Lung (tissue), 12 donors: ENCODE measurements around the gene AP5Z1. TPM values are rescaled to one million over a fixed set of nuclear protein-coding genes. Genes with fewer than 3 reads are reported as not detected.

ENCODE experiments used
- ATAC-seq: fragments of 200-7000 bp; cut with Tn5 transposase; one replicate; pipeline ENCODE4 v1.9.1; 2020; ENCODE audit warnings: moderate number of reproducible peaks; ENCODE audit not compliant: insufficient read depth, low FRiP score
- DNase-seq, 3 donors: peaks; one replicate each; pipeline ENCODE4 v3.0.0-alpha.2; 2013 to 2017
- H3K27ac ChIP-seq, 2 donors: one replicate each; pipeline ENCODE4 v1.5.1; 2013; ENCODE audit warnings: mild to moderate bottlenecking in 2 of 2, moderate library complexity in 2 of 2, control low read depth in 1 of 2, inconsistent platforms in 1 of 2, low read depth in 1 of 2, low read length in 1 of 2
- H3K27me3 ChIP-seq, 3 donors: one replicate each; pipeline ENCODE4 v1.5.1; 2013; ENCODE audit warnings: low read length in 2 of 3; ENCODE audit not compliant: control insufficient read depth in 3 of 3, insufficient read depth in 3 of 3
- H3K36me3 ChIP-seq, 4 donors: one replicate each; pipeline ENCODE4 v1.5.1; 2013; ENCODE audit warnings: low read length in 4 of 4, mild to moderate bottlenecking in 1 of 4, moderate library complexity in 1 of 4; ENCODE audit not compliant: control insufficient read depth in 4 of 4, insufficient read depth in 4 of 4
- H3K4me1 ChIP-seq, 5 donors: one replicate each; pipeline ENCODE4 v1.5.1; 2013; ENCODE audit warnings: low read length in 5 of 5, mild to moderate bottlenecking in 2 of 5, moderate library complexity in 1 of 5; ENCODE audit not compliant: control insufficient read depth in 5 of 5, insufficient read depth in 5 of 5
- H3K4me3 ChIP-seq: one replicate; pipeline ENCODE4 v1.5.1; 2013; ENCODE audit warnings: mild to moderate bottlenecking, control low read depth, moderate library complexity
- H3K9ac ChIP-seq, 2 donors: one replicate each; pipeline ENCODE4 v1.5.1; 2013; ENCODE audit warnings: low read length in 2 of 2, control low read depth in 1 of 2; ENCODE audit not compliant: insufficient read depth in 1 of 2
- H3K9me3 ChIP-seq, 4 donors: one replicate each; pipeline ENCODE4 v1.5.1; 2013; ENCODE audit warnings: low read length in 3 of 4, mild to moderate bottlenecking in 1 of 4, moderate library complexity in 1 of 4; ENCODE audit not compliant: control insufficient read depth in 4 of 4, insufficient read depth in 3 of 4
- CTCF ChIP-seq: IDR thresholded peaks from 2 replicates; pipeline ENCODE4 v1.5.1; 2012; ENCODE audit warnings: mild to moderate bottlenecking; ENCODE audit errors: control extremely low read depth, extremely low read depth
- WGBS, 2 donors: extraction: QIAGEN DNeasy Blood & Tissue Kit; methylation state at CpG; one replicate each; pipeline ENCODE4 v1.1.7; 2013; 5-methylcytosine and 5-hydroxymethylcytosine counted together
- polyA plus RNA-seq, 2 donors: library from polyadenylated mRNA; stranded (reverse); fragments of 200-250 nt; gene quantifications; one replicate each; pipeline ENCODE4 v1.2.1, GENCODE V29; 2013
- total RNA-seq, 2 donors: library from RNA; depleted of rRNA in 1 of 2; stranded (reverse); fragments of >200 nt in 1 of 2; gene quantifications; one replicate each; pipeline ENCODE4 v1.2.1, GENCODE V29; 2014 to 2021
- donor health status: control.
- donor health status: control.
- donor health status: Bipolar disorder and iron deficiency.
- donor health status: healthy.
- donor health status: DM: yes; HTN: yes; CAD: no.

Gene AP5Z1
- total and polyA plus RNA-seq, 4 donors = 21.2 to 62.4 (median 59.3) TPM

GRCh38 chr7:4774658-4775249 is 669 bp upstream of the AP5Z1 start:
- Histone ChIP-seq H3K27ac (peak overlapping the region; percentile 92 to 95), H3K27me3 (no peaks in the 10 kb centered on the region), H3K4me3 (peak overlapping the region; percentile 87), H3K36me3 (peaks cover 0 to 3% (median 1%) of the 10 kb centered on the region in 4 donors), H3K4me1 (peaks cover 5 to 18% (median 8%) of the 10 kb centered on the region in 5 donors), H3K9ac (peak overlapping the region; percentile 72 to 93), H3K9me3 (no peaks in the 10 kb centered on the region)
- 8 to 12% methylated on average over 24 of the region's 24 CpGs for WGBS, 2 donors
- peak in 1 of 3 donors; percentile 80 for DNase-seq
- ATAC-seq = peak; percentile 14
- TF ChIP-seq CTCF = no peak

- no peak for ATAC-seq
- peaks cover 0 to 7% (median 1%) of the 10 kb centered on the region in 4 donors for H3K36me3 ChIP-seq
- peak overlapping the region; percentile 79 to 95 for H3K27ac ChIP-seq
- no peaks in the 10 kb centered on the region for H3K27me3 ChIP-seq
- peak in 2 of 3 donors; percentile 39 to 46 for DNase-seq
- peaks cover 5 to 18% (median 8%) of the 10 kb centered on the region in 5 donors for H3K4me1 ChIP-seq
- TF ChIP-seq CTCF = no peak
- WGBS, 2 donors = 18 to 21% methylated on average over 32 of the region's 32 CpGs
- no peaks in the 10 kb centered on the region for H3K9me3 ChIP-seq
- H3K9ac ChIP-seq = peak overlapping the region; percentile 72 to 87
- peak overlapping the region; percentile 87 for H3K4me3 ChIP-seq
These were observed 613 bp downstream of the AP5Z1 start for GRCh38 chr7:4775848-4776623.

GRCh38 chr7:4779118-4779517 is 3.7 kb downstream of the AP5Z1 start:
- ATAC-seq = no peak
- peaks cover 5 to 16% (median 7%) of the 10 kb centered on the region in 5 donors for H3K4me1 ChIP-seq
- no peak for TF ChIP-seq CTCF
- no peak overlapping the region for H3K9ac ChIP-seq
- H3K27ac ChIP-seq = no peak overlapping the region
- DNase-seq = no peak
- 94 to 95% methylated on average over 5 of the region's 5 CpGs for WGBS, 2 donors
- no peak overlapping the region for H3K4me3 ChIP-seq
- H3K27me3 ChIP-seq = no peaks in the 10 kb centered on the region
- peaks cover 2 to 35% (median 7%) of the 10 kb centered on the region in 4 donors for H3K36me3 ChIP-seq
- H3K9me3 ChIP-seq = no peaks in the 10 kb centered on the region
